Stimulated activated naive CD4-positive, alpha-beta T cell (primary cell): Measurements from ENCODE around the gene CILP2.

Experiments used
- DNase-seq, 6 experiments: peaks; one replicate each; lab custom pipeline; 2025; lab: John Stamatoyannopoulos, UW

Gene CILP2

DNA sequence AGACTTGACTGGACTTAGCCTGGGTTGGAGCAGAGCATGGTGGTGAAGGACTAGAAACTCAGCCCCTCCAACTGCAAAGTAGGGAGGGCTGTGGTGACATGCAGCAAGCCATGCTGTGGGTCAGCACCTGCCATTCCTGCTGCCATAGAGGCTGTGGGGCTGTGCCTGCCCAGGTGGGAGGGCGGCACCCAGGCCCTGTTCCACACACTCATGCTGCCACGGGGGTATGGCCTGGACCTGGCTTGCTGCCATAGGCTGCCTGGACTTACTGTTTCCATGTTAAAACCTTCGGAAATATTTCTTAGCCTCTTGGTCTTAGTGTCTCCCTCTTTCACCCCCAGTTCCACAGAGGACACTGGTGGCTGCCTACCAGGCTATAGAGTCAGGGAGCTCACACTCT lies 29.3 kb downstream of the CILP2 start:
- DNase-seq = no peak

DNA sequence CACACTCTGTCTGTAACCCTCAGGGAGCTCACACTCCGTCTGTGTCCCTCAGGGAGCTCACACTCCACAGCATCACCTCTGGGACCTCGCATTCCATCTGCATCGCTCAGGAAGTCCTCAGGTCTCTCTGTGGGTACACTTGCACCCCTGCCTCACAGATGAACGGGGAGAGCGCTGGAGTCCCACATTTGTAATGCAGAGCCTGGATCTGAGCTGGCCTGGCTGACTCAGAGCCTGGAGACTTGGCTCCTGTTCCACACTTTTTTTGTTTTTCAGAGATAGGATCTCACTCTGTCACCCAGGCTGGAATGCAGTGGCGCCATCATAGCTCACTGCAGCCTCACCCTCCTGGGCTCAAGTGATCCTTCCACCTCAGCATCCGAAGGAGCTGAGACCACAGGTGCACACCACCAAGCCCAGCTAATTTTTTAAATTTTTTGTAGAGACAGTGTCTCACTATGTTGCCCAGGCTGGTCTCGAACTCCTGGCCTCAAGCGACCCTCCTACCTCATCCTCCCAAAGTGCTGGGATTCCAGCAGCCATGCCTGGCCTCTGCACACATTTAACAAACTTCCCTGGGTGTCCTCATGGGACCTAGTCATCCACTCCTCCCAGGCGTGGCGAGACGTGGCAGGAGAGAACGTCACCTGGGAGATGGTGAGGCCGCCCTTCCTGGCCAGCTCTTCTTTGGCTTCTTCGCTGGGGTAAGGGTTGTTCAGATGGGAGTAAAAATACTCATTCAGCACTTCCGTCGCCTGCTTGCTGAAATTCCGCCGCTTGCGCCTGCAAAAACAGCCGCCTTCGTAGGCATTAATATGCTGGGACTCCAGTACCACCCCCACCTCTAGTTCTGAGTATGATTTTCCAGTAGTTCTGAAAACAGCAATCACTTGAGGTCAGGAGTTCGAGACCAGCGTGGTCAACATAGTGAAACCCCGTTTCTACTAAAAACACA lies 31.0 kb downstream of the CILP2 start:
- DNase-seq = no peak

DNA sequence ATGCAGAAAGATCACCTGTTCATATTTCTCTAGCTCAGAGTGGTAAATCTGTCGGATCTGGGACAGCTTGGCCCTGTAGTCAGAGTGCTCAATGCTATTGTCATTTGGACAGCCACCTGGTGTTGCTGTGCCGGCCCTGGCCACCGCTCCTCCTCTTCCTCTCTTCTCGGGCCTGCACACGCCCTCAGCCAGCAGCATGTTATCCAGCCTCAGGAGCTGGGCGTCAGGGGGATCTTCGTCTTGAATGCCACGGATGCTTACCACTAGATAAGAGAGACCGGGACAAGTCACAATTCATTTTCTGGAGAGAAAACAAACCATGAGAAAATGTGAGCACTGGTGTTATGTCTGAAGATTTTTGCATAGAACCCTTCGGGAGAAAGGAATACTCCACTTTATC lies 32.5 kb downstream of the CILP2 start:
- DNase-seq = no peak

DNA sequence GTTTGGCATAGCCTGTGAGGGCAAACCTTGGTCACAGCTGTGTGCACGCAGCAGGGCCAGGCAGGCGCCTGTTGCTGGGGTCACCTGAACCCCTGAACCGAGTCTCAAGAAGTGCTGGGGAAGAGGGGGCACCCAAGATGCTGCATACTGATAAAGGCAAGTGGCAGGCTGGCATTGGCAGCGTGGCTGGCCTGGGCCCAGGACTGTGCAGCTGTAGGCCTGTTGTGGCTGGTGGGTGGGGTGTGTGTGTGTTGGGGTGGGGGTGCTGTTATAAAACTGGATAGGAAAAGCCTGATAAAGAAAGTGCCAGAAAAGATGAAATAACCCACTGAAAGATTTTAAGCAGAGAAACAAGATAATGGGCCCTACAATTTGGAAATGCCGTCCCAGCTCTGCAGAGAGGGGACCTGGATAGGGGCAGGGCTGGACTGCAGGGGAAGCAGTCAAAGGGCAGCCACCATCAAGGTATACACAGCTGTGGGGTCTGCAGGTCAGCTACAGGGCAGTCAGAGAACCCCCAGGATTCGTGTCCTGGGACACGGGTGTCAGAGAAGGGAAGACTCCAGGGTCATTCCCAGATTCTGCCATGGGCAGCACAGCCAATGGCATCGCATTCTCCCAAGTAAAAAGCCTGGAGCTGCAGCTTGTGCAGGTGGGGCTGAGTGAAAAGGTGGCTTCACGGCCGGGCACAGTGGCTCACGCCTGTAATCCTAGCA lies 33.2 kb downstream of the CILP2 start:
- no peak for DNase-seq

DNA sequence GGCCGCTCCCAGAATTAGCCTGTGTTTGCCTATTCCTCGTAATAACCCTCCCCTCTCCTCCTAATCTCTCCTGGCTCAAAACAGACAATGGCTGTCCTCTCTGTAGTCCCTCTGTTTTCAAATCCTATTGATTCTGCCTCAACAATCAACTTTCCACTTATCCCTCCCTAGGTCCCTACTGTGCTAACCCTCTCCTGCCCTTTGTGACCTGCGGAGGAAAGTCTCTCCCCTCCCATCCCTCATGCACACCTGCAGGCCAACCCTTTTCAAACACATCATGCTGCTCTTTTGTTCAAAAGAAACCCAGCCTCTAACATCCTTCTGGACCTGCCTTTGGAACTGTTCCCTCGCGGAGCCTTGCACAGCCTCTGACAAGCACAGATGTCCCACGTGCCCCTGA lies 37.3 kb downstream of the CILP2 start:
- no peak for DNase-seq

GRCh38 chr19:19578252-19578651 lies 40.2 kb downstream of the CILP2 start:
- no peak for DNase-seq

DNA sequence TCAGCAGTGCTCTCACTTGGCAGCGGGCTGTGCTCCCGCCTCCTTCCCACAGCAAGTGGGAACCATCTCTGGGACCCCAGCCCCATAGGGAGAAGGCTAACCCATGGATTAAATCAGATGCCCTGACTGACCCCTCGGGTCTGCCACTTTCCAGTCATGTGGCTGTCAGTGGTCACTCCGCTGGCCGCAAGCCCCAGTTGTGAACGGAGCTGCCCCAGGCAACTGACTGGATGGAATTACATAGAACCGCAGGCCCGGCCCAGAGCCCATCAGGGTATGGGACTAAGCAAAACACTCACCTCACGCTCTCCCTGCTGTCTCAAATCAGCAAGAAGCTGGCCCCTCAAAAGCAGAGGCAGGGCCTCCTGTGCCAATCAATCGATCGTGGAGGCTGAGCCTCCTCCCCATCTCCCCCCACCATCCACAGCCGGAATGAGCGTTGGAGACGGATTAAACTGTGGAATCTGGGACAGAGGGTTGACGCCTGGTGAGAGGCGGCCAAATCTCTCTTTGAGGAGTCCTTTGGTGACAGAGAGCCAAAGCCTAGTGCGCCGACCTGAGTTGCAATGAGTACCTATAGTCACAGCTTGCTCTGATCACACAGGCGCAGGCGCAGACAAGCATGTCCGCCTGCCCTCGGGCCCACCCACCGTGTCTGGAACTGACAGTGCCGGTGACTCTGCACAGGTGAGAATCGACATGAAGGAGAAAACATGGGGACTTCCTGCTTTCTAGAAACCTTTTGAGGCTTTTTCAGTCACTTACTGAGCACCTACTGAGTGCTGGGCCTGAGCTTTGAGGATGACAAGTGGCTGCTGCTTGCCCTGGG lies 41.7 kb downstream of the CILP2 start:
- DNase-seq = no peak

DNA sequence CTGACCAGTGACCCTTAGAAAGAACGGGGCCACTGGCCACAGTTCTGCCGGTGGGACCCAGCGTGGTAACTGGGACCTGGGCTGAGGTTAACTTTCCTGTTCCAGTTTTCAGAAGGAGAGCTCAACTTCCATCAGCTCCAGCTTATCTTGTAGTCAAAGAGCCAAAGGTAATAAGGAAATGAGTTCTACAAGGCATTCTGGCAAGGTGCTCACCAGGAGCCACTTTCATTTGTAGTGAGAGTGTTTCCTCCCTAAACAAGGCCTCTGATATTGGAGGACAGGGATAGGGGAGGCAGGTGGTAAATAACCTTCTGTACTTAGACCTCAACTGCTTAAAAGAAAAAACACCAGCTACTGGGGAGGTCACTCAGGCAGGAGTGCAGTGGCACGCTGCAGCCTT lies 42.4 kb downstream of the CILP2 start:
- no peak for DNase-seq

- no peak for DNase-seq
Measured at GRCh38 chr19:19581391-19581790, 43.3 kb downstream of the CILP2 start.

DNA sequence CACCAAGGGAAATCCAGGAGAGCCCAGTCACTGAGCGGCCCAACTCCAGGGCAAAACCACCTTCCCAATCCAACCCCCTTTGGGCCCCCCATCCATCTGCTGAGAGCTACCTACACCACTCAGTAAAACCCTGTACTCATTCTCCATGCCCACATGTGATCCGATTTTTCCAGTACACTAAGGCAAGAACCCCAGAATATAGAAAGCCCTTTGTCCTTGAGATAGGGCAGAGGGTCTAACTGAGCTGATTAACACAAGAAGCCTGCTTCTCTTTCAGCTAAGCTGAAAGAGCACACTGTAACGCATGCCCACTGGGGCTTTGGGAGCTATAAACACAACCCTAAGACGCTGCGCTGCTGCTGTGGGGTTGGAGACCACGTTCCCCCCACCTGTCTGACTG lies 44.4 kb downstream of the CILP2 start:
- DNase-seq = no peak

- DNase-seq = no peak
Measured at GRCh38 chr19:19584356-19584755, 46.3 kb downstream of the CILP2 start.

DNA sequence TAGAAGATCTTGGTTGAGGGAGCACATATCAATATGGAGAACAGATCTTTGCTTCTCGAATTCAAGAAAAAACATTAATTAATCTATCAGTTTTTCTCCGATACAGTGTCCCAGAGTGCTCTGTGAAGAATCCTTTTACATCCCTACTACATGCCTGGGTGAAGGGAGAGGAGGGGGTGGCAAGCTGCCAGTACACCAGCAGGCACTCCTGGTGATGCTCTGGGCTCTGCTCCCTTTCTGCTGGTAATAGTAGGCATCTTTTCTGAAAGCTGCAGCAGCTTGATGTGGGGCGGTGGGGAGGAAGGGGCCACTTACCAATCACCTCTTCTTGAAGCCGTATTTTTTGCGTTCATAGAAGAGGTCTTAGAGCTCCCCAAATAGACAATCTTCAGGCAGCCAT lies 49.7 kb downstream of the CILP2 start:
- no peak for DNase-seq

- DNase-seq = no peak
Measured at GRCh38 chr19:19588546-19588945, 50.5 kb downstream of the CILP2 start.

GRCh38 chr19:19591133-19591825 lies 53.2 kb downstream of the CILP2 start:
- DNase-seq = peak in 1 of 6 experiments; percentile 17

GRCh38 chr19:19592690-19593089 lies 54.6 kb downstream of the CILP2 start:
- no peak for DNase-seq

- DNase-seq = no peak
Measured at GRCh38 chr19:19594381-19594780, 56.3 kb downstream of the CILP2 start.

GRCh38 chr19:19595171-19595701 lies 57.2 kb downstream of the CILP2 start:
- no peak for DNase-seq
